GM21515 (cell line): Measurements from ENCODE around the gene ARRDC5.
"Not testable (repeated sequence)": the region's sequence is repeated elsewhere in the genome, so short reads cannot be mapped to it uniquely, and the experiment has no call there.

Source experiments
- ATAC-seq: cut with Tn5 transposase; IDR thresholded peaks from one replicate; pipeline ENCODE4 v1.9.1; 2021; ENCODE audit not compliant: unreplicated experiment

ARRDC5 gene

DNA sequence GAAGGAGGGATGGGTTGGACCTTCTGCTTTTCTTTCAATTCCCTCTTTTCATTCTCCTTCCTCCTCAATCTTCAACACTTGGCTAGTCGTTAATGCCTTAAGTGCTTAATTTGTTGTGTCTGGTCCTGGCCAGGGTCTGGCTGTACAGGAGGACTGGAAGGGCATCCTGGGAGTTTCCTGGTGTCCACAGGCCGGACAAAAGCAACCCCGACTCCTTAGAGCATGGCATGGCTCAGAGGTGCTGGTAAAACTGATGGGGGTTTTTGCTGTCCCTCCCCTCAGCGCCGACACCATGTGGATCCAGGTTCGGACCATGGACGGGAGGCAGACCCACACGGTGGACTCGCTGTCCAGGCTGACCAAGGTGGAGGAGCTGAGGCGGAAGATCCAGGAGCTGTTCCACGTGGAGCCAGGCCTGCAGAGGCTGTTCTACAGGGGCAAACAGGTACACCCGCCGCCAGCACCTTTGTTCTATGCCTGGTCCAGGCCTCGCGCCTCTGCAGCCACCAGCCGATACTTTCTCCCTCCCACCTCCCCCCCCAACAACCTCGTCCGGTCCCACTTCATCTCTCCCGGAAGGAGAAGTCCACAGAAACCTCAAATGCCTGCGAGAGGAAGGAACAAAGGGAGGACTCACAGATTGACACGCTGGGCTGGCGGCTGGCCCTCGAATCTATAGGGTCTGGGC, 8.0 kb upstream of the ARRDC5 start:
- ATAC-seq: no peak

DNA sequence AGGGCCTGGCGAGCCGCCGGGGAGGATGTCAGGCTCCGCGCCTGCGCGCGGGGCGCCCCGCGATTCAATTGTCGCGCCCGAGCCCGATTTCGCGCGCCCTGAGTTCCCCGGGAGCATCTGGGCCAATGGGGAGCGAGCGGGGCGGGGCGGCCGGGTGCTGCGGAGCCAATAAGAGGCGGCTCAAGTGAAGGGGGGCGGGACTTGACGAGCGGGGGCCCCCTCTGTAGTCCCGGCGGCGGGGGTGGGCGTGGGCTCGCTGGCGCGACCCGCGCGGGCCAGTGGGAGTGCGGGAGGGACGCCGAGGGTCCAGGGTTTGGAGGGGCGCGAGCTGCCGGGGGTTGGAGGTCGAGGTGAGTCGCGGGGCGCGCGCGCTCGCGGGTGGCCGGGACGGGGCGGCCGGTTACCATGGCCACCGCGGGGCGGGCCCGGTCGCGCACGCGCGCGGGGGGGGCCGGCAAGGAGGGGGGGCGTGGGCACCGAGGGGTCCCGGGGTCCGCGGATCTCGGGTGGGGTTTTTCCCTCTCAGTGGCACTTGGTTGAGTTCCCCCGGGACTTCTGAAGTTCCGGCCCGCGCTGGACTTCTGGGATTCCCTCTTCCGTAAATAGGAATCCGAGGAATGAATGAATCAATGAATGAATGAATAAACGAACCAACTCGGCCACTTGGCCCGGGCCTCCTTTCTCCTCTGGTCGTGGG, 7.3 kb upstream of the ARRDC5 start:
- peak; percentile 79 for ATAC-seq

DNA sequence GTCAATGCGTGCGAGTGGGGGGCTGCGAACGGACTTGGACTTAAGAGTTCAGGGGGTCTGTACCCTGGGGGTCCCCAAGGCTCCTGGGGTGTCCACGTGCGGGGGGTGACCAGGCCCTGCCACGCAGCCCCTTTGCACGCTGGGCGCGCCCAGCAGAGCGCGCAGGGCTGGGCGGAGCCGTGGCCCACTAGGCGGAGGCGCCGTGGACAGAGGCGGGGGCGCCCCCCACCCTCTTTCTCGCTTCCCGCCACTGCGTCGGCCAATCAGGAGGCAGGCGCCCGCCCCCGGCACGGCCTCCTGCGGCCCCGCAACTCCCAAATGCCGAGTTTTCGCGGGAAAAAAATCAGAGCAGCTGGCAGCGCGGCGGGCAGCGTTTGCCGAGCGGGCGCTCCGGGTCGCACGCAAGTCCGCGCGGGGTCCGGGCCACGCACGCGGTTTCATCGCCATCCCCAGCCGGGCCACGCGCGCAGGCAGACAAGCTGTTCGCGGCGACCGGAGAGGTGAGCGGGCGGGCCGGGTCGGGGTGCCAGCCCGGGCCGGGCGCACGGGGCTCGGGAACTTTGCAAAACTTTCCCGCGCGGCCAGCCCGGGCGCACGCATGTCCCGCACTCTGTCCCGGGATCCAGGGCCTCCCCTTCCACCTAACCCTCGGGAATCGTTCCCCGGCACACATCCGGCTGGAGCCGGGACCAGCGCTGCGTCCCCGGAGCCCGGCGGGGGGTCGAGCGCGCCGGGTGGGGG, 6.6 kb upstream of the ARRDC5 start, which contains the start of gene UHRF1:
UHRF1 (plus strand) TSS at position 346 of the 741 bp plus-strand sequence. CDS start 1,385 bp downstream, outside the sequence.
- no peak for ATAC-seq

DNA sequence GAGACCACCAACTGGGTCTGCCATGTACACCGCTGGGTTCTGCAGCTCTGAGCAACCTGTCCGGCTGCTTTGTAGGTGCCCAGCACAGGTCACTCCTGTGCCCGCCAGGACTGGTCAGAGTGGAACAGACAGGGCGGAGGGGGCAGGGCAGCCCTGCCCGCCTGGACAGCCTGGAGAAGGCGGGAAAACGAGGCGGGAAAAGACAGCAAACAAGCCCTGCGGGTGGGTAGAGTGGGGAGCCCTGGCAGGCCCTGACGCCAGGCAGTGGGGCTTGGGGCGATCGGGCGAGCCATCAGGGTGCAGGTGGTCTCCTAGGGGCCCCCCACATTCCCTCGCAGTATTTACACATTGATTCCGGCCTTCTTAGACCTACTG, 6.1 kb upstream of the ARRDC5 start:
- no peak for ATAC-seq

DNA sequence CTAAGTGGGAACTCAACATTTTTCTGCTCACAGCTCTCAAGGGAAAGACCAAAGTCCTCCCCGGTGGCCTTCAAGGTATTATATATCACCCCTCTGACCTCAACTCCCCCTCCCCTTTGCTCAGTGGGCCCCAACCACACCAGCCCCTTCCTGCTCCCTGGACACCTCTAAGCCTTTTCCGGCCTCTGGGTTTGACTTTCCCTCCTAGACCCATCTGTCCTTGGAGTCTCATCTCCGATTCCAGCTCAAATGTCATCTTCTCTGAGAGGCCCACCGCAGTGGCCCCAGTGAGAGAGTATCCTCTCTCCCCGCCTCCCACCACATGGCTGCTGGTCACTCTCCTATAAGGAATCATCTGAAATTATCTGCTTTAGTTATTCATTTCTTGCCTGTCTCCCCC, 5.7 kb upstream of the ARRDC5 start:
- no peak for ATAC-seq

DNA sequence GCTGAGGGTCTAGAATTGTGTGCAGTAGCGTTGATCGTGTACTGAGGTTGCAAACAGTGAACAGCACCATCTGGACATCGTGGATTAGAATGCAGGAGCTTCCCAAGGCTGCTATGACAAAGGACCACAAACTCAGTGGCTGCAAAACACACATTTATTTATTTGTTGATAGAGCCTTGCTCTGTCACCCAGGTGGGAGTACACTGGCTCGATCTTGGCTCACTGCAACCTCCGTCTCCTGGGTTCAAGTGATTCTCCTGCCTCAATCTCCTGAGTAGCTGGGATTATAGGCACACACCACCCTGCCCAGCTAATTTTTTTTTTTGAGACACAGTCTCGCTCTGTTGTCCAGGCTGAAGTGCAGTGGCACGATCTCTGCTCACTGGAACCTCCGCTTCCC, 4.3 kb upstream of the ARRDC5 start:
- ATAC-seq: no peak

DNA sequence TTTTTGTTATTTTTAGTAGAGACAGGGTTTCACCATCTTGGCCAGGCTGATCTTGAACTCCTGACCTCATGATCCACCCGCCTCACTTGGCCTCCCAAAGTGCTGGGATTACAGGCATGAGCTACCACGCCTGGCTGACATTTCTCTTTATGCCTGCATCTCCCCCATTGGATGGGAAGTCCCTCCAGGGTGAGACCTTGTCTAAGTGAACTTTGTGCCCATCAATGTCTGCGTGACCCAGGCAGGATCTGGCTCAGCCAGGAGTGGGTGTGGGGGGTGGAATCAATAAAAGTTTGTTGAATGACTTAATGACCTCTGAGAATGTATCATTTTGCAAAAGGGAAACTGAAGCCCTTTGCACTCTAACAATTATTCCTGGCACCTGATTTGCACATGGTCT, 1.8 kb upstream of the ARRDC5 start:
- ATAC-seq: no peak

DNA sequence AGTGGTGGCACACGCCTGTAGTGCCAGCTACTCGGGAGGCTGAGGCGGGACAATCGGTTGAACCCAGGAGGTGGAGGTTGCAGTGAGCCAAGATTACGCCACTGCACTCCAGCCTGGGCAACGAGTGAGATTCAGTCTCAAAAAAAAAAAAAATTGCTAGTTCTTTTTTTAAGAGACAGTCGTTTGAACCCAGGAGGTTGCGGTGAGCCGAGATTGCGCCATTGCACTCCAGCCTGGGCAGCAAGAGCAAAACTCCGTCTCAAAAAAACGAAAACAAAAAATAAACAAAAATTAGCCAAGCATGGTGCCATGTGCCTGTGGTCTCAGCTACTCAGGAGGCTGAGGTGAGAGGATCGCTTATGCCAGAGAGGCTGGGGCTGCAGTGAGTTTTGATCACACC, 1.8 kb downstream of the ARRDC5 start:
- not testable (repeated sequence) for ATAC-seq

DNA sequence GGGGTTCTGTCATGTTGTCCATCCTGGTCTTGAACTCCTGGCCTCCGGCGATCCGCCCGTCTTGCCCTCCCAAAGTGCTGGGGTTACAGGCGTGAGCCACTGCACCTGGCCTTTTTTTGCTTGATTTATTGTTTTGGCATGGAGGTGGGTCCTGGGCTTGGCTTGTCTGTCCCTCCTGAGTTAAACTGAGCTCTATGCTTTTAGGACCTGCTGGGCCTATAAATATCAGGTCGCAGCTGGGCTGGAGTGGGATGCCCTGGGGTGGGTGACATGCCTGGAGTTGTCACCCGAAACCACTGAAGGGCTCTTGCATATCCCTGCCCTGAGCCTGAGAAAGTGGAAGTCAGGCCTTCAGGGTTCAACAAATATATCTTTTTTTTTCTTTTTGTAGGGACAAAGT, 5.5 kb downstream of the ARRDC5 start:
- ATAC-seq: no peak

DNA sequence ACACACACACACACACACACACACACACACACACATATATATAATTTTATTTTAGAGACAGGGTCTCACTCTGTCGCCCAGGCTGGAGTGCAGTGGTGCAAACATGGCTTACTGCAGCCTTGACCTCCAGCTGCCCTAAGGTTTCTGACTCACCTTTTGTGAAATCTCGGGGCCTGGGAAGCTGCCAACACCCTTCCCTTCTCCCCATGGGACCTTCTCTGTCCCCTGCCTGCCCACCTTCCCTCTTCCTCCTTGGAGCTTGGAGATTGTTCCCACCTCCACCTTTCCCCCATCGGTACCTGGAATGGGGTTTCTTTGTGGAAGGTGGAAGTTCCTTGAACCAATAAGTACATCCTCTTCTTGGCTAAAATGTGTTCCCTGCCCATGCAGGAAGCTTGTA, 6.3 kb downstream of the ARRDC5 start:
- ATAC-seq: no peak

DNA sequence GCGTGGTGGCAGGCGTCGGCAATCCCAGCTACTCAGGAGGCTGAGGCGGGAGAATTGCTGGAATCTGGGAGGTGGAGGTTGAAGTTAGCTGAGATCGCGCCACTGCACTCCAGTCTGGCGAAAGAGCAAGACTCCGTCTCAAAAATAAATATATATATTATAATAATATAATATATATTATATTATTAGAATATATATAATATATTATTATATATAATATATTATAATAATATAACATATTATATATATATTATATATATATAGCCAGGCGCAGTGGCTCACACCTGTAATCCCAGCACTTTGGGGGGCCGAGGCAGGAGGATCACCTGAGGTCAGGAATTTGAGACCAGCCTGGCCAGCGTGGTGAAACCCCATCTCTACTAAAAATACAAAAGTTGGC, 9.7 kb downstream of the ARRDC5 start:
- ATAC-seq: not testable (repeated sequence)

DNA sequence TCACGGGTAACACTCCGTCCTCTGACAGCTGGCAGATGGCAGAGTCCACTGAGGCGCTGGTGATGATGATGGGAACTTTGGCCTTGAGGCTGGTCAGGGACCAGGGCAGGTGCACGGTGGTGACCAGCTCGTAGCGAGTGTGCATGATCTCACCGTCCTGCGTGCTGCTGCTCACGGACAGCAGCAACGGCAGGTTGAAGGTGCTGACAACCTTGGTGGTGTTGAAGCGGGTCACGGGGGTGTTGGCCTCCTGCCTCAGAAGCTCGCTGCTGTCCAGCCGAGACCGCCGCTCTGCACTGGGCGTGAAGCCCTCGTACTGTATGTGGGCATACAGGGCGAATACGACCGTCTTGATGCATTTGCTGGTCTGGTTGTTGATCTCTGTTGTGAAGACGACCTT, 11.6 kb downstream of the ARRDC5 start:
- ATAC-seq: no peak

DNA sequence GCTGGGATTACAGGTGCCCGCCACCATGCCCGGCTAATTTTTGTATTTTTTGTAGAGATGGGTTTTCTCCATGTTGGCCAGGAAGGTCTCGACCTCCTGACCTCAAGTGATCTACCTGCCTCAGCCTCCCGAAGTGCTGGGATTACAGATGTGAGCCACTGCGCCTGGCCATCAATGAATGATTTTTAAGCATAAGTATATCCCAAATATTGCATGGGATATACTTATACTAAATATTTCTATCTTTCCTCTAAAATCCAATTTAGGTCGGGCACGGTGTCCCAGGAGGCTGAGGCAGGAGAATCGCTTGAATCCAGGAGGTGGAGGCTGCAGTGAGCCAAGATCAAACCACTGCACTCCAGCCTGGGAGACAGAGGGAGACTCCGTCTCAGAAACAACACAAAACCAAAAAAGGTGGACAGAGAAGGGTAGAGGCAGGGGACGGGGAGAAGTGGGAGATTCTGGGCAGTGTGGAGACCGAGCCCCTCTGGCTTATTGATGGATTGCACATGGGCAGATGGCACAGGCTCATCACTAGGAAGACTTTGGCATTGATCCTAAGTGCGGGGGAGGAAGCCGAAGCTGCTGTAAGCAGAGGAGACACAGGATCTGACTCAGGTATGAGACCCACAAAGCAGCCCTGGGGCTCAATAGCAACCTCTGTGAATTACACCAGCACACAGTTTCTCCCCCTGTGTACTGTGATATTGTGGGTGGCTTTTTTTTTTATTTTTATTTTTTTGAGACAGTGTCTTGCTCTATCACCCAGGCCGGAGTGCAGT, 13.5 kb downstream of the ARRDC5 start:
- no peak for ATAC-seq

DNA sequence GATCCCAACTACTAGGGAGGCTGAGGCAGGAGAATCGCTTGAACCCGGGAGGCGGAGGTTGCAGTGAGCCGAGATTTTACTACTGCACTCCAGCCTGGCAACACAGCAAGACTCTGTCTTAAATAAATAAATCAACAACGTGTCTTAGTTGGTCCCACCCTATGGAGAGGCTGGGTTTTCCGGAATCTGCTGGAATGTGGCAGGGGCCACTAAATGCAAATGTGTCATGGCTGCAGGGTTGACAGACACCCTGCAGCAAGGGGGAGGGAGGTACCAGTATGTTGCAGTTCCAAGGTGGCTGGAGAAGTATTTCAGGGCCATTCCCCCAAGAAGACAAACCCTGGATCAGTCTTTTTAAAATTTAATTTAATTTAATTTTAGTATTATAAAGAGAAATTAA, 14.9 kb downstream of the ARRDC5 start:
- ATAC-seq: not testable (repeated sequence)

DNA sequence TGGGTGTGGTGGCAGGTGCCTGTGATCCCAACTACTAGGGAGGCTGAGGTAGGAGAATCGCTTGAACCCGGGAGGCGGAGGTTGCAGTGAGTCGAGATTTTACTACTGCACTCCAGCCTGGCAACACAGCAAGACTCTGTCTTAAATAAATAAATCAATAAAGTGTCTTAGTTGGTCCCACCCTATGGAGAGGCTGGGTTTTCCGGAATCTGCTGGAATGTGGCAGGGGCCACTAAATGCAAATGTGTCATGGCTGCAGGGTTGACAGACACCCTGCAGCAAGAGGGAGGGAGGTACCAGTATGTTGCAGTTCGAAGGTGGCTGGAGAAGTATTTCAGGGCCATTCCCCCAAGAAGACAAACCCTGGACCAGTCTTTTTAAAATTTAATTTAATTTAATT, 17.7 kb downstream of the ARRDC5 start:
- not testable (repeated sequence) for ATAC-seq

DNA sequence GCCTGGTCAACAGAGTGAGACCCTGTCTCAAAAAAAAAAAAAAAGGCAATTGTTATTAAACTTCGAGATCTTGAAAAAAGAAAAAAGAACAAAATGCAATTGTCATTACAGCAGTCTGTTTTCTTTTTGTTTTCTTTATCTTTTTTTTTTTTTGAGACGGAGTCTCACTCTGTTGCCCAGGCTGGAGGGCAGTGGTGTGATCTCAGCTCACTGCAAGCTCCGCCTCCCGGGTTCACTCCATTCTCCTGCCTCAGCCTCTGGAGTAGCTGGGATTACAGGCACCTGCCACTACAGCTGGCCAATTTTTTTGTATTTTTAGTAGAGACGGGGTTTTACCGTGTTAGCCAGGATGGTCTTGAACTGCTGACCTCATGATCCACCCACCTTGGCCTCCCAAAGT, 19.8 kb downstream of the ARRDC5 start:
- ATAC-seq: not testable (repeated sequence)

DNA sequence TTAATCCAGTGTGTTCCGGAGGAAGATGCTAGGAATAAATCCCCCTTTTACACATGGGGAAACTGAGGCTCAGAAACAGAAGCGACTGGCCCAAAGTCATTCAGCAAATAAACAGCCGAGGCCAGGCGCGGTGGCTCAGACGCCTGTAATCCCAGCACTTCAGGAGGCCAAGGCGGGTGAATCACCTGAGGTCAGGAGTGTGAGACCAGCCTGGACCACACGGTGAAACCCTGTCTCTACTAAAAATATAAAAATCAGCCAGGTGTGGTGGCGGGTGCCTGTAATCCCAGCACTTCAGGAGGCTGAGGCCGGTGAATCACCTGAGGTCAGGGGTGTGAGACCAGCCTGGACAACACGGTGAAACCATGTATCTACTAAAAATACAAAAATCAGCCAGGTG, 23.7 kb downstream of the ARRDC5 start:
- ATAC-seq: no peak

DNA sequence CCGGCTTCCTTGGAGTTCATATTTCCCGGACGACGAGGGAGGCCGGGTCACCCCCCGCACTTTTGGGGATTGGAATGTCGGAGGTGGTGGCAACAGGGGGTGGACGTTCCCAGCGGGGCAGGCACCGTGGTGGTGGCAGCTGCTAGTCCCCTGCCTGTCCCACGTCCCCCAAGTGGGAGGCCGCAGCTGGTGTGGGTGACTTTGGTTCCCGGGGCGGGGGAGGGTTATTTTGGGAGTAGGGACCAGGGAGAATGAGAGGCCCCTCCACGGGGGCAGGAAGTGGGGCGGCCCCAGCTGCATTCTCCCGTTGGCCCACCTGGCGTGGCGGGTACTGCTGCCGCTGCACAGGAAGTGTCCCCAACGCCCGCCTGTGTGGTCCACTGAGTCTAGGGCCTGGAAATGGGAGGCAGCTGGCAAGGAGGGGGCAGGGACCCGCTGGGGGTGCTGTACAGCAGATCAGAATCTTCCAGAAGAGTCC, 24.2 kb downstream of the ARRDC5 start:
- no peak for ATAC-seq

DNA sequence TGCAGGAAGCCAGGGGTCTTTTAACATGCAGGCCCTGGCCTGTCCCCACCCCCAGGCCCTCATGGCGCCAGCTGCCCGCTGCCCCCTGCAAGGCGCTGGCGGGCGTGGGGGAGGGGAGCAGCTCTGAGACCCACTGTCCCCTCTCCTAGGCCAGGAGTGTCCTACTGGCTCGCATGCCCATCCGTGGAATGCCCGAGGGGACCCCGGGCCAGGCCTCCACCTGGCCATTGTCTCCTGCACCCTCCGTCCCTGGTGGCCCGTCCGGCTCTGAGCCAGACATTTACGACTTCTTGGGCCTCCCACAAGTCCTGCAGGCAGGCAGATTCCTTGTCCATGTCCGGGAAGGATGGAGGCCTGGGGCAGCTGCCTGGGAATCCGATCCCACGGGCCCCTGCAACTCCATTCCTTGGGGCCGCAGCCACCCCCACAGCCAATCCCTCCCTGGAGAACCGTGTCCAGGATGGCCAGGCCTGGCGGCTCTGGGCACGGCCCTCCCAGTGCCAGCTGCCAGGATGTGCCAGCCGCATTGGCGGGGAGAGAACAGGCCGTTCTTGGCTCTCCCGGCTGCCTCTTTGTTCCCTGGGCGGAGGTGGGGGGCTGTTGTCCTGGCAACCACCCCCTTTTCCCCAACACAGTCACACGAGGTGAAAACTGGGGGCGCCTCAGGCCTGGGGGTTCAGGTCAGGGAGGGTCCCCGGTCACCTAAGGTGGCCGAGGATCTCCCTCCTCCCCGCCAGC, 24.8 kb downstream of the ARRDC5 start:
- ATAC-seq: no peak

DNA sequence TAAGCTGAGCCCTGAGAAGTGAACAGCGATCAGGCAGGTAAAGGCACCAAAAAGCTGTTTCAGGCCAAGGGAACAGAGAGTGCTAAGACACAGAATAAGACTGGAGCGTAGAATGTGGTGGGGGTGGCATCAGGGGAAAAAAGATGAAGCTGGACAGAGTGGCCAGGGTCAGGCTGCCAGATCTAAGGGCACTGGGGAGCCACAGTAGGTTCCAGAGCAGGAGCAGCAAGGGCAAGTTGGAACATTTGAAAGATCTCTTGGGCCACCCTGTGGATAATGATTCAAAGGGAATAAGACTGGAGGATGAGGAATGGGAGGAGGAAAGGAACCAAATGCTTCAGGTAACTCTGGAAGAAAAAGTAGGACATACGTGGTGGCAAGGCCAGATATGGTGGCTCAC, 28.8 kb downstream of the ARRDC5 start:
- no peak for ATAC-seq
